ENCODE measurements around the gene SRCIN1.
"Not testable (repeated sequence)": the region's sequence is repeated elsewhere in the genome, so short reads cannot be mapped to it uniquely, and the experiment has no call there.

Gene SRCIN1, protein sequence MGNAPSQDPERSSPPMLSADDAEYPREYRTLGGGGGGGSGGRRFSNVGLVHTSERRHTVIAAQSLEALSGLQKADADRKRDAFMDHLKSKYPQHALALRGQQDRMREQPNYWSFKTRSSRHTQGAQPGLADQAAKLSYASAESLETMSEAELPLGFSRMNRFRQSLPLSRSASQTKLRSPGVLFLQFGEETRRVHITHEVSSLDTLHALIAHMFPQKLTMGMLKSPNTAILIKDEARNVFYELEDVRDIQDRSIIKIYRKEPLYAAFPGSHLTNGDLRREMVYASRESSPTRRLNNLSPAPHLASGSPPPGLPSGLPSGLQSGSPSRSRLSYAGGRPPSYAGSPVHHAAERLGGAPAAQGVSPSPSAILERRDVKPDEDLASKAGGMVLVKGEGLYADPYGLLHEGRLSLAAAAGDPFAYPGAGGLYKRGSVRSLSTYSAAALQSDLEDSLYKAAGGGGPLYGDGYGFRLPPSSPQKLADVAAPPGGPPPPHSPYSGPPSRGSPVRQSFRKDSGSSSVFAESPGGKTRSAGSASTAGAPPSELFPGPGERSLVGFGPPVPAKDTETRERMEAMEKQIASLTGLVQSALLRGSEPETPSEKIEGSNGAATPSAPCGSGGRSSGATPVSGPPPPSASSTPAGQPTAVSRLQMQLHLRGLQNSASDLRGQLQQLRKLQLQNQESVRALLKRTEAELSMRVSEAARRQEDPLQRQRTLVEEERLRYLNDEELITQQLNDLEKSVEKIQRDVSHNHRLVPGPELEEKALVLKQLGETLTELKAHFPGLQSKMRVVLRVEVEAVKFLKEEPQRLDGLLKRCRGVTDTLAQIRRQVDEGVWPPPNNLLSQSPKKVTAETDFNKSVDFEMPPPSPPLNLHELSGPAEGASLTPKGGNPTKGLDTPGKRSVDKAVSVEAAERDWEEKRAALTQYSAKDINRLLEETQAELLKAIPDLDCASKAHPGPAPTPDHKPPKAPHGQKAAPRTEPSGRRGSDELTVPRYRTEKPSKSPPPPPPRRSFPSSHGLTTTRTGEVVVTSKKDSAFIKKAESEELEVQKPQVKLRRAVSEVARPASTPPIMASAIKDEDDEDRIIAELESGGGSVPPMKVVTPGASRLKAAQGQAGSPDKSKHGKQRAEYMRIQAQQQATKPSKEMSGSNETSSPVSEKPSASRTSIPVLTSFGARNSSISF

DNA sequence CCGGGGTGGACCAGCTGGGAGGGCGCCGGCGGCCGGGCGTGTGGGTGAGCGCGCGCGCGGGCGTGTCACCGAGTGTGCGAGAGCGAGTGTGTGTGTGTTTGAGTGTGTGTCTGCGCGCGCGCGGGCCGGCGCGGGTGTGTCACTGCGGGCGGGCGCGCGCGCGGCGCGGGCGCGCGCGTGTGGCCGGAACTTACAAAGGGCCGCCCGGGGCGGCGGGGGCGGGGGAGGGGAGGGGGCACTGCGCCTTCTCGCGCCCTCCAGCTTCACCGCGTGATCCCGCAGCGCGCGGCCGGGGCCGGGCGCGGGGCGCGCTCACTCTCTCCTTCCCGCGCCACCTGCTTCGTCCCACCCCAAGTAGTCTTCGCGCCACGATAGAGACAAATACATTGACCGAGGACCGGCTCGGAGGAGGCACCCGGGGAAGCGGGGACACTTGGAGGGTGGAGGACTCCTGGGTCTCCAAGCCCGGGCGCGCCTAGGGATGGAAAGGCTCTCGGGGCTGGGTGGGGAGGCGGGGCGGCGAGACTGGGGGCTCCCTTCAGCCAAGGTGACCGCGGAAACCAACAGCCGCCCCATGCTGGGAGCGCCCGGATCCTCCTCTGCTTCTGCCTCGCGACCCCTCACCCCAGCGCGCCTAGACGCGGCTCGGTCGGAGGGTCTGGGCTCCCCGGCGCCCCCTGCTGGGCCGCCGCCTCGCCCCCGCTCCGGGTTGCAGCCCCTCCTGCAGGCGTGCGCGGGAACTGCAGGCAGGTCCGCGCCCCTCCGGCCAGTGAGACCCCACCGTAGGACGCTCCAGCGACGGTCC lies at the start of gene SRCIN1:
Gene SRCIN1, minus strand, starts transcription at position 112 of the 805 bp plus-strand sequence. CDS start 247 bp downstream, outside the sequence.
- peak; percentile 13 to 49 for DNase-seq (ENCODE audit: low read depth in 2 of 2)

DNA sequence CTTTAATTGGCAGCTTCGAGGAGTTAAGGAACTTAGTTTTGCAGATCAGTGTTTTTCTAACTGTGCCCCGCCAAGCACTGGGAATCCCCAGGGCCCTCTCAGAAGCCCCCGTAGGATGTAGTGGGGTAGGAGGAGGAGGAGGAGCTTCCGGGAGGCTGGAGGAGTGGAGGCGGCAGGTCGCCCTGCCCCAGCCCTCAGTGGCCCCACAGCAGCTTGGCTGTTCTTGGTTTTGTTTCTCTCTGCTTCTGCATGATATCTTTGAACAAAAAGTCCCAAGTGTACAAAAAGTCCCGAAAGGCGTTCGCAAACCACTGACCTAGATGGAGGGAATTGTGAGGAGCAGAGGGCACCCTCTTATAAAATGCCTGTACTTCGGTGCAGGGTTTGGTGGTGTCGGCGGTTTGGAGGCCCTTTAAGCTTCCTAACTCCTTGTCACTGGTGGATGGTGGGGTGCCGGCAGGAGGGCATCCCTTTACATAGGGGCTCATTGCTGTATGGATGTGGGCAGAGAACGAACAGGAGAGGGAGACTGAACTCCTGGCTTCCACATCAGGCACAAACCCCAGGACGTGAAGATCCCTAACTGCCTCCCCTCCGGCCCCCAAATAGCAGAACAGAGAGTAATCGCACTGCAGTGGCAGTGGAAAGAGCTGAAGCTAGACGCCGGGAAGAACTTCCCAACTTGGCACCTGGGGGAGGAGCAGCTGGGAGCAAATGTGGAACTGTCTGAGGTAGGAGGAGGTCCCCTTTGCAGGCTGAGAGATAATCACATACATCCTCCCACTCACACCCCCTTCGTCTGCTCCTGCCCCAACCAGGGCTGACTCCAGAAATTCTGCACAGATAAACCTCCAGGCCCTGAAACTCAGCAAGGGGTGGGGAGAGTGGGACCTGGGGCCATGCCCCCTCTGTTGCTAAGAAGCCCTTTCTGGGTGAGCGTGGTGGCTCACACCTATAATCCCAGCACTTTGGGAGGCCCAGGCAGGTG lies 49.0 kb upstream of the SRCIN1 start:
- DNase-seq (ENCODE audit: low read depth in 2 of 2): no peak

DNA sequence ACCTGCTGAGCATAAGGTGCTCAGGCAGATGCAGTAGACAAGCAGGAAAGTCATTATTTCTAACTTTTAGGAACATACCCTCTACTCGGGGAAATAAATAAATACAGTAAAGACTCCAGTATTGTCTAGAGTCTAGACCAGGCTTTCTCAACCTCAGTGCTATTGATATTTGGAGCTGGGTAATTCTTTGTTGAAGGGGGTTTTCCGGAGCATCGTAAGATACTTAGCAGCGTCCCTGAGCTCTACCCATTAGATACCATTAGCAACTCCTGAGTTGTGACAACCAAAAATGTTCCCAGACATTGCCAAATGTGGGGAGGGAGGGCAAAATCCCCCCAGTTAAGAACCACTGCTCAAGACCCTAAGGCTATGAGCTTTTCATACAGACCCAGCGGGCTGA lies 47.9 kb upstream of the SRCIN1 start:
- DNase-seq (ENCODE audit: low read depth in 2 of 2): no peak

DNA sequence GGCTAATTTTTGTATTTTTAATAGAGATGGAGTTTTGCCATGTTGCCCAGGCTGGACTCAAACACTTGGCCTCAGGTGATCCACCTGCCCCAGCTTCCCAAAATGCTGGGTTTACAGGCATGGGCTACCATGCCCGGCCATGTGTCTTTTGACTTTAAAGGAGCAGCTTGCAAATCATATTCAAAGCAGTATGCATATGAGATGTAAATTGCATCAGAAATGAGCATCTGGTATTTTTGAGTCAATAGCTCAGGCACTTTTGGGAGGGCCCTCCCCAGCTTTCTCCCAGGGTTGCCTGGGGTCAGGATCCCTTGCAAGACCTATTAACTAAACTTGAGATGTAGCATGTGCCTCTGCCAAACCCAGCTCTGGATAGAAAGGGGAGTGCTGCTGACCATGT lies 47.5 kb upstream of the SRCIN1 start:
- no peak for DNase-seq (ENCODE audit: low read depth in 2 of 2)

DNA sequence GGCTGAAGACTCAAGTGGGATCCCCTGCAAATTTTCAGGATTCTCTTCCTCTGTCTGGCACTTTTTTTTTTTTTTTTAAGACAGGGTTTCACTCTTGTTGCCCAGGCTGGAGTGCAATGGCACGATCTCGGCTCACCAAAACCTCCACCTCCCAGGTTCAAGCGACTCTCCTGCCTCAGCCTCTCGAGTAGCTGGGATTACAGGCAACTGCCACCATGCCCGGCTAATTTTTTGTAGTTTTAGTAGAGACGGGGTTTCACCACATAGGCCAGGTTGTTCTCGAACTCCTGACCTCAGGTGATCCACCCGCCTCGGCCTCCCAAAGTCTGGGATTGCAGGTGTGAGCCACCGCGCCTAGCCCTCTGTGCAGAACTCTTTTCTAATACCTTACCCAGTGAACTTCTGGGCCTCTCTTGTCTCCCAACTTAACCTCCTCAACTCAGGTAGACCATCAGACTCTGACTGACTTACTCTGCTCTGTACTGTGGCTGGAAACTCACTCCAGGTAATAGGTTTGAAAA lies 45.0 kb upstream of the SRCIN1 start:
- DNase-seq (ENCODE audit: low read depth in 2 of 2): not testable (repeated sequence)

DNA sequence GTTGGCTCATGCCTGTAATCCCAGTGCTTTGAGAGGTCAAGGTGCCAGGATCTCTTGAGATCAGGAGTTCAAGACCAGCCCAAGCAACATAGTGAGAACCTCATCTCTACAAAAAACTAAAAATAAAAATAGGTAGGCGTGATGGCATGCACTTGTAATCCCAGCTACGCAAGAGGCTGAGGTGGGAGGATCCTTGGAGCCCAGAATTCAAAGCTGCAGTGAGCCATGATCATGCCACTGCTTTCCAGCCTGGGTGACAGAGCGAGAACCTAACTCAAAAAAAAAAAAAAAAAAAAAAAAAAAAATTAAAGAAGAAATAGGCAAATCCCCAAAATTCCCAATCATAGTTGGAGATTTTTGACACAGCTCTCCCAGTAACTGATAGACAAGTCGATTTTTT lies 32.2 kb upstream of the SRCIN1 start:
- DNase-seq (ENCODE audit: low read depth in 2 of 2): no peak

DNA sequence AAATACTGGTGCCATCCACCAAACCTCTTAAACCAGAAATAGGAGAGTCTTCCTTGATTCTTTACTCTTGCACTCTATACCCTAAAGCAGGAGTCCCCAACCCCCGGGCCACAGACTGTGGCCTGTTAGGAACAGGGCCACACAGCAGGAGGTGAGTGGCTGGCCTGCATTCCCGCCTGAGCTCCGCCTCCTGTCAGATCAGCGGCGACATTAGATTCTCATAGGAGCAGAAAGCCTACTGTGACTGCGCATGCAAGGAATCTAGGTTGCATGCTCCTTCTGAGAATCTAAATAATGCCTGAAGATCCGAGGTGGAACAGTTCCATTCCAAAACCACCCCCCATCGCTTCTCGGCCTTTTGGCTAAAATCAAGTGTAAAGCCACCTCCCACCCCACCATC lies 30.3 kb upstream of the SRCIN1 start:
- no peak for DNase-seq (ENCODE audit: low read depth in 2 of 2)

DNA sequence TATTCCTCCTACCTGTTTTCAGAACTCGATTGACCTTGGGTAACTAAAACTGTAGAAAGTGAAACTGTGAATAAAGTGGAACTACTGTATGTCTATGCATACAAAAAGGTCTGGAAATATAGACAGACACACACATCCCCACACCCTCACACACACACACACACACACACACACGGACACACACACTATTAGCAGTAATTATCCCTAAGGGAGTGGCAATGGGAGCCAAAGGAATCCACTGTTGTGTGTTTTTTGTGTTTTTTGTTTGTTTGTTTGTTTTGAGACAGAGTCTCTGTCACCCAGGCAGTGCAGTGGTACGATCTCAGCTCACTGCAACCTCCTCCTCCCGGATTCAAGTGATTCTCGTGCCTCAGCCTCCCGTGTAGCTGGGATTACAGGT lies 26.6 kb upstream of the SRCIN1 start:
- no peak for DNase-seq (ENCODE audit: low read depth in 2 of 2)

DNA sequence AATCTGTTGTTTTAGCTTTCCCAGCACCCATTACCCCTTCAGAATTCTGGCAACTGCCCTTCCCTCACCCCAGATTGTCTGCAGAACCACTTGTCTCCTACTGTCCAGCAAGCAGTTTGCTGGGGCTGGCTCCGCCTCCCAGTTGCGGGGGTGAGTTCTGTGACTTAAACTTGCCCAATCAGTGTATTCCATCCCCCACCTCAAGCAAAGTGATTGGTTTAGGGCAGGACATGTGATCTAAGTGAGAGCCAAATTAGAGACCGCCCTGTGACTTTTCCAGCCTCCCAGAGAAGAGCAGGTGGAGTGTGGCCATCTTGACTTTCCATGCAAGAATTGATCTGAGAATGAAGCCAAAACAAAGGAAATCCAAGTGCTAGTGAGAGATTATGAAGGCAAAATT lies 22.7 kb upstream of the SRCIN1 start:
- DNase-seq (ENCODE audit: low read depth in 2 of 2): no peak

DNA sequence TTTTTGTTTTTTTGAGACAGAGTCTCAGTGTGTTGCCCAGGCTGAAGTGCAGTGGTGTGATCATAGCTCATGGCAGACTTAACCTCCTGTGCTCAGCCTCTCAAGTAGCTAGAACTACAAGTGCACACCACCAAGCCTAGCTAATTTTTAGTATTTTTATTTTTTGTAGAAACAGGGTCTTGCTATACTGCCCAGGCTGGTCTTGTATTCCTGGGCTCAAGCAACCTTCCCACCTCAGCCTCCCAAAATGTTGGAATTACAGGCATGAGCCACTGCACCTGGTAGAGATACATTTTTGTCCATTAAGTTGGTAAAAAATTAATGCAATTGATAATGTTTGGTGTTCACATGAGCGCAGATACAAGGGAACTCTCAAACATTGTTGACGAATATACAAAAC lies 22.2 kb upstream of the SRCIN1 start:
- no peak for DNase-seq (ENCODE audit: low read depth in 2 of 2)

DNA sequence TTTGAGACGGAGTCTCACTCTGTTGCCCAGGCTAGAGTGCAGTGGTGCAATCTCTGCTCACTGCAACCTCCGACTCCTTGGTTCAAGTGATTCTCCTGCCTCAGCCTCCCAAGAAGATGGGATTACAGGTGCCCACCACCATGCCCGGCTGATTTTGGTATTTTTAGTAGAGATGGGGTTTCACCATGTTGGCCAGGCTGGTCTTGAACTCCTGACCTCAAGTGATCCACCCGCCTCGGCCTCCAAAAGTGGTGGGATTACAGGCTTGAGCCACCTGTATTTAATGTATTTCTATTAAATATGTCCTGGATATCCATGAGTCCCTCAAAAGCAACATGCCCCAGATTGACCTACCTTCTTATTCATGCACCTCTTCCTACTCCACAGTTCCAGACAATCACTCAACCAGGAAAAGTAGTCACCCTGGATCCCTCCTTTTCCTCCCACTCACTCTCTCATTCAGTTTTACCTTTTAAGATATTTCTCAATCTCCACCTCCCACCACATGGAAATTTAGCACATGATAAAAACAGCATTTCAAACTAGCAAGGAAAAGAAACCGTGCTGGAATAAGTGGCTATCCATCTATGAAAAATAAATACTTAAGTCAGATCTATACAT lies 21.0 kb upstream of the SRCIN1 start:
- not testable (repeated sequence) for DNase-seq (ENCODE audit: low read depth in 2 of 2)

DNA sequence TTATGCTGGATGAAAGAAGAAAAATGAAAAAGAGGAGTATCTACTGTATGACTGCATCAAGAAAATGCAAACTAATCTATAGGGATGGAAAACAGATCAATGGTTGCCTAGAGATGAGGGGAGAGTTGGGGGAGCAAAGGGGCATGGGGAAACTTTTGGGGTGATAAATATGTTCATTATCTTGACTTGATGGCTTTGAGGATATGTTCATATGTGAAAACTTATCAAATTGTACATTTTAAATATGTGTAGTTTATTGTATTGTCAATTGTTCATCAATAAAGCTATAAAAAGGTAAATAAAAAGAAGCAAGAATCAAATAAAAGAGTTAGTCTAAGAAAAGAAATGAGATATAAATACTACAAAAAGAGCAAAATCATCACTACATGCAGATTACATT lies 19.7 kb upstream of the SRCIN1 start:
- DNase-seq (ENCODE audit: low read depth in 2 of 2): no peak

DNA sequence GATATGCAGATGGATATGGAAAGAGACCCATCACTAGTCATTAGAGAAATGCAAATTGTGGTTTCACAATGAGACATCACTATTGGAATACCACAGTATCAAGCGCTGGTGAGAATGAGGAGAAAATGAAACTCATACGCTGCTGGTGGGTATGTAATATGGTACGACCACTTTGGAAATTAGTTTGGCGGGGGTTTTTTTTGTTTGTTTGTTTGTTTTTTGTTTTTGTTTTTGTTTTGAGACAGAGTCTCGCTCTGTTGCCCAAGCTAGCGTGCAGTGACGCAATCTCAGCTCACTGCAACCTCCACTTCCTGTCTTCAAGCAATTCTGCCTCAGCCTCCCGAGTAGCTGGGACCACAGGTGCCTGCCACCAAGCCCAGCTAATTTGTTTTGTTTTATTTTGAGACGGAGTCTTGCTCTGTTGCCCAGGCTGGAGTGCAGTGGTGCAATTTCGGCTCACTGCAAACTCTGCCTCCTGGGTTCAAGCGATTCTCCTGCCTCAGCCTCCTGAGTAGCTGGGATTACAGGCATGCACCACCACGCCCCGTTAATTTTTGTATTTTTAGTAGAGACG lies 19.1 kb upstream of the SRCIN1 start:
- DNase-seq (ENCODE audit: low read depth in 2 of 2): not testable (repeated sequence)

DNA sequence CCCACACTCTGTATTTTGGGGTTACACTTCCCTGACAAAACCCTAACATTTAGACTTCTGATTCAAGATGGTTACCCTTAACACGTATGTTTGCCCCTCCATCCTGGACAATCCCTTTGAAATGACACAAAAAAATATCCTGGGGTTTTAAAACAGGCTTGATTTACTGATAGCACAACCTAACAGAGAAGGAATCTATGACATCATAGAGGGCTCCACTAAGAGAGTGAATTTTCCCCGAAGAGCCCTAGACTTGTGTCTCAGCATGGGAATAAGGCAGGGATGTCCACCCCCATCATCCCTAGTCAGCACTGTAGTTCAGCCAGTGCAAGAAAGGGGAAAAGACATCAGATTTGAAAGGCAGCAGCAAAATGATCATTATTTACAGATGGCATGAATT lies 15.8 kb upstream of the SRCIN1 start:
- no peak for DNase-seq (ENCODE audit: low read depth in 2 of 2)

DNA sequence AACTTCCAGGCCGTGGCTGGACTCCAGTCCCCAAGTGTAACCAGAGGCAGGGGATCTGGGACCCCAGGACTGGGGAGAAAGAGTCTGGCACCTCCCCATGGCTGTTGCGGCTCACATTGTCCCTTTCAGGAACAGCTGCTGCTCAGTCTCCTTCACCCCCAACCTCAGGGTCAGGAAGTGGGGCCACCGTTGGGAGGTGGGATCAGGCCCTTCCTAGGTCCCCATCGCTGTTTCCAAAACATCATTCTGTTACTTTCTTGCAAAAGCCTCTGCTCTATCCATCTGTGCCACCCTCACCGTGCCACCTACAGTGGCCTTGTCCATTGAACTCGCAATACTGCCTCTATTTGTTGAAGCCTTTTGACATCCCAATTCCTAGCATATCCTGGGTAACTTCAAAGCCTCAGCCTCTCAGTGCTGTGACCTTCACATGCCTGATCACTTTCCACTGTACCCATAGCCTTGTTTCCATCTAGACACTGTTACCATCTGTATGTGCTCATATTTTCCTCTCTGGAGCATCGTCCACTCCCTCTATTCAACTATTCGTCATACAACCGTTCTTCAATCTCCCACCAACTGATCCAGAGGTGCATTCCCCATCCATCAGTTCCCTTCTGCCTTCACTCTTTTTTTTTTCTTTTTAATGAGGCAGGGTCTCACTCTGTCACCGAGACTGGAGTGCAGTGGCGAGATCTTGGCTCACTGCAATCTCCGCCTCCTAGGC lies 15.0 kb upstream of the SRCIN1 start:
- no peak for DNase-seq (ENCODE audit: low read depth in 2 of 2)

DNA sequence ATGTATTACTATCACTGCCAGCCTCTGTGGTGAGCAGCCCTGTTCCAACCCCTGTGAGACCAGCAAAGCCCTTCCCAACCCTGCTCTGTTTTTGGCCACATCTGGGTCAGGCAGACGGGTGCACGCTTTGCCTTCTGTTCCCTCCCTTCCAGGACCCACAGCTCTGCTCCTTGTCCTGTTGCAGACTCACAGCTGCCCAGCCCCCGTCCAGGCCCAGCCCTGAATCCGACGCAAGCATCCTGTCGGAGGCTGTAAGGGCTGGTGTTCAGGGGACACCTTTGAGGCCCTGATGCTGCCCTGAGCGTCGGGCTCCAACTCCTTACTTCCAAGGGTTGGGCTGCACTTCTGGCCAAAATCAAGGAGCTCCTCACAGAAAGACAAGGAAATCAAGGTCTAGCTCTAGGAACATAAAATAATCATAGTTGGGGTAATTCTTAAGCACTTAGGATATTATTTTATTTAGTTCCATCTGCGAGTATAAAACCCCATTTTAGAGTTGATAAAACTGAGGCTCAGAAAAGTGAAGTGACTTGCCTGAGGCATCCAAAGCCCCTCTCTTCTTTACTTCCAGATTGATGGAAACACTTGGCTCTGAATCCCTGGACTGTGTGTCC lies 14.3 kb upstream of the SRCIN1 start:
- no peak for DNase-seq (ENCODE audit: low read depth in 2 of 2)

DNA sequence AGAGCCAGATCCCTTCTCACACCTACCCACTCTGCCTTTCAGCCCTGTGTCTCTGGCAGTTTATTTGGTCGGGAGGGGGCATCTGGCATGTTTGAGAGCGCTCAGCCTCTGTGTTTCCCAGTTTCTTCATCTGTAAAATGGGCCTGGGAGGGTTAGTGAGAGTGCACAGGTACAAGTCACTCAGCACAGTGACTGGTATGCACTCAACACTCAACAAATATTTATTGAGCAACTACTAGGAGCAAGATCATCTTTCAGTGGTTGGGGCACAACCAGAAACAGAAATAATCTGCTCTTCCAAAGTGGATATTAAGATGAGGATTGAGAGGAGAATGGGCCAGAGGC lies 13.7 kb upstream of the SRCIN1 start:
- DNase-seq (ENCODE audit: low read depth in 2 of 2): no peak

Measured in stimulated activated CD4-positive, alpha-beta T cell treated with anti-CD3 and anti-CD28 coated beads, Interleukin-12 subunit alpha, Interleukin-12 subunit beta, amount 100 ng/mL, for 24 hours (primary cell).